ENCODE results near the gene MSH3. TPM values are rescaled to one million over a fixed set of nuclear protein-coding genes. Genes with fewer than 3 reads are reported as not detected.

Gene MSH3
- 10 to 100 TPM; 17.5 to 24.4 (median 21.2) TPM for total RNA-seq

GRCh38 chr5:80654391-80655230, at the start of gene MSH3, which contains the start of gene DHFR:
TSS of gene MSH3 (plus strand) at chr5:80654652. CDS start at chr5:80654728, 76 bp downstream.
TSS of gene DHFR (minus strand) at chr5:80654983. CDS start at chr5:80654489, 494 bp downstream.
- TF ChIP-seq CTCF (IDR thresholded peaks at IDR 0.05; ENCODE audit: low read depth) = no peak

- TF ChIP-seq CTCF (IDR thresholded peaks at IDR 0.05; ENCODE audit: low read depth) = no peak
Observed at GRCh38 chr5:80607343-80607742, 47.1 kb upstream of the MSH3 start.

GRCh38 chr5:80607832-80608231, 46.6 kb upstream of the MSH3 start:
- TF ChIP-seq CTCF (IDR thresholded peaks at IDR 0.05; ENCODE audit: low read depth) = no peak

- no peak for TF ChIP-seq CTCF (IDR thresholded peaks at IDR 0.05; ENCODE audit: low read depth)
Observed at GRCh38 chr5:80608731-80609130, 45.7 kb upstream of the MSH3 start.

- TF ChIP-seq CTCF (IDR thresholded peaks at IDR 0.05; ENCODE audit: low read depth) = no peak
Observed at GRCh38 chr5:80609692-80610091, 44.8 kb upstream of the MSH3 start.

- TF ChIP-seq CTCF (IDR thresholded peaks at IDR 0.05; ENCODE audit: low read depth) = no peak
Observed at GRCh38 chr5:80615266-80615914, 39.1 kb upstream of the MSH3 start.

GRCh38 chr5:80618438-80618837, 36.0 kb upstream of the MSH3 start:
- no peak for TF ChIP-seq CTCF (IDR thresholded peaks at IDR 0.05; ENCODE audit: low read depth)
